ENCODE results near the gene COX19. TPM values are rescaled to one million over a fixed set of nuclear protein-coding genes. Genes with fewer than 3 reads are reported as not detected.

COX19 gene
- total and polyA plus RNA-seq, 12 donors, result 3.7 to 9.1 (median 6.1) TPM

DNA sequence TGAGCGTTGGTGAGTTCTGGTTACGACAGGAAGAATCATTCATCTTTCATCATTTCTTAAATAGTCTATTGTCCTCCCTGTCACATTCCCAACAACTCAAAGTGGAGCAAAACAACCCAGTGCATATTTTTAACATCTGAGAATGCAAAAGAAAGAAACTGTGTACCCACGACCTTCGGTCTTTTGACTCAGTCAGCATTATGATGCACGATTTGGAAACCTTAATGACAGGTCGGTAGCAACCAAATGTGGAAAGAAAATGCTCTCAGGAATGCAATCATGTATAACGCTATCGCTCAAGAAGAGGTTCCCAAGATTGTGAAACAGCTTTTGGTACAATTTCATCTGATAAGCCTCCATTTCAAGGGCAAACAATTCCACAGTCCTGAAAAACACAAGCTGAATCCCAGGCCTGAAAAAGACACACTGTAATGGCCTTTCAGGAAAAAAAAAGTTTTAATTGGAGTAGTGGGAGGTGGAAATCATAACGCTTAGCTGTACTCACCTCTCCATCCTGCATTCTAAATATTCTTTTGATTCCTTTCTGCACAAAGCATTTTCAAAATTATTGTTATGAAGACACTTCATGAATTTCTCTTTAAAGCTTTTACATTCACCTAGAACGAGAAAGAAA lies 2.6 kb downstream of the COX19 start:
- Histone ChIP-seq H3K27ac (no peak overlapping the region), H3K4me3 (no peak overlapping the region), H3K36me3 (peaks cover 0 to 60% (median 34%) of the 10 kb centered on the region in 9 donors), H3K9me3 (no peaks in the 10 kb centered on the region), H3K27me3 (no peaks in the 10 kb centered on the region), H3K4me1 (peaks cover 7 to 56% (median 47%) of the 10 kb centered on the region in 9 donors)
- ATAC-seq, result no peak
- TF ChIP-seq, protein P1, sequence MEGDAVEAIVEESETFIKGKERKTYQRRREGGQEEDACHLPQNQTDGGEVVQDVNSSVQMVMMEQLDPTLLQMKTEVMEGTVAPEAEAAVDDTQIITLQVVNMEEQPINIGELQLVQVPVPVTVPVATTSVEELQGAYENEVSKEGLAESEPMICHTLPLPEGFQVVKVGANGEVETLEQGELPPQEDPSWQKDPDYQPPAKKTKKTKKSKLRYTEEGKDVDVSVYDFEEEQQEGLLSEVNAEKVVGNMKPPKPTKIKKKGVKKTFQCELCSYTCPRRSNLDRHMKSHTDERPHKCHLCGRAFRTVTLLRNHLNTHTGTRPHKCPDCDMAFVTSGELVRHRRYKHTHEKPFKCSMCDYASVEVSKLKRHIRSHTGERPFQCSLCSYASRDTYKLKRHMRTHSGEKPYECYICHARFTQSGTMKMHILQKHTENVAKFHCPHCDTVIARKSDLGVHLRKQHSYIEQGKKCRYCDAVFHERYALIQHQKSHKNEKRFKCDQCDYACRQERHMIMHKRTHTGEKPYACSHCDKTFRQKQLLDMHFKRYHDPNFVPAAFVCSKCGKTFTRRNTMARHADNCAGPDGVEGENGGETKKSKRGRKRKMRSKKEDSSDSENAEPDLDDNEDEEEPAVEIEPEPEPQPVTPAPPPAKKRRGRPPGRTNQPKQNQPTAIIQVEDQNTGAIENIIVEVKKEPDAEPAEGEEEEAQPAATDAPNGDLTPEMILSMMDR (IDR thresholded peaks at IDR 0.05), result no peak
- intact Hi-C loops (cut with DNase I), result no loop called here
- no peak for DNase-seq
- whole genome bisulfite sequencing, 2 donors, result 74 to 78% methylated on average over 10 of the region's 10 CpGs

DNA sequence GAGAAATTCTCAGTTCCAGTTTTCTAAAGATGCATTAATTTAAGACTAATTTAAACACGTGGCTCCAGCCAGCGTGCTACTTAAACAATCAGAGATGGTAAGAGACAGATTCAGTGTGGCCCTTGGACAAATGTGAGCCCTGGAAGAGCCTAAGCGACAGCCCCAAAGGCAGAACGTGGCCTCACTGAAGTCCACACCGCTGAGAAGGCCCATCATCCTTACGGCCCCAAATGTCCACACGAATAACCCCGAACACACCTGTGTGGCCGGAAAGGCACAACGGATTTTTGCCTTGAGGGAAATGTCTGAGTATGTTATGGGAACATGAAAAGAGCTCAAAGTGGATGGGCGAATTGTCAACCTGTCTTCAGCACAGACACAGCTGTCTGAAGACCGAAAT lies 3.2 kb downstream of the COX19 start:
- Histone ChIP-seq H3K27me3 (no peaks in the 10 kb centered on the region), H3K27ac (no peak overlapping the region), H3K36me3 (peaks cover 0 to 66% (median 38%) of the 10 kb centered on the region in 9 donors), H3K4me1 (peaks cover 7 to 61% (median 47%) of the 10 kb centered on the region in 9 donors), H3K4me3 (no peak overlapping the region), H3K9me3 (no peaks in the 10 kb centered on the region)
- intact Hi-C loops (cut with DNase I), result no loop called here
- WGBS, 2 donors, result 90 to 93% methylated on average over 12 of the region's 12 CpGs
- DNase-seq (no peak), ATAC-seq (no peak)
- TF ChIP-seq, protein P1 (IDR thresholded peaks at IDR 0.05), result no peak

DNA sequence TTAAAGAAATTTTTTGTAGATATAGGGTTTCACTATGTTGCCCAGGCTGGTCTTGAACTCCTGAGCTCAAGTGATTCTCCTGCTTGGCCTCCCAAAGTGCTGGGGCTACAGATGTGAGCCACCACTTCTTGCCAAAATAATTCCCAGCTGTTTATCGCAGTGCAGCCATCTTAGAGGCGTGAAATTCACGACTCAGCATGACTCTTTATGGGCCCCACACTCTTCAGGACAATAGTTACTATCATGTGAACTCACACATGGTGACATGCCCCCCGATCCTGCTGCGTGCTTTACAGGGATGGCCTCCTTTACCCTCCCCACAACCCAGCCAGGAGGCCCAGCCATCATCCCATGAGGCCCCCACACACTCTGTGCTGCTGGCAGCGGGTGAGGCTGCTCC lies 4.6 kb downstream of the COX19 start:
- Histone ChIP-seq H3K4me3 (no peak overlapping the region), H3K4me1 (peaks cover 7 to 67% (median 52%) of the 10 kb centered on the region in 9 donors), H3K27me3 (no peaks in the 10 kb centered on the region), H3K27ac (no peak overlapping the region), H3K9me3 (no peaks in the 10 kb centered on the region), H3K36me3 (peaks cover 0 to 74% (median 42%) of the 10 kb centered on the region in 9 donors)
- TF ChIP-seq, protein P1 (IDR thresholded peaks at IDR 0.05), result no peak
- DNase-seq, result no peak
- WGBS, 2 donors, result 83 to 91% methylated on average over 6 of the region's 6 CpGs
- intact Hi-C loops (cut with DNase I), result no loop called here
- ATAC-seq, result no peak

DNA sequence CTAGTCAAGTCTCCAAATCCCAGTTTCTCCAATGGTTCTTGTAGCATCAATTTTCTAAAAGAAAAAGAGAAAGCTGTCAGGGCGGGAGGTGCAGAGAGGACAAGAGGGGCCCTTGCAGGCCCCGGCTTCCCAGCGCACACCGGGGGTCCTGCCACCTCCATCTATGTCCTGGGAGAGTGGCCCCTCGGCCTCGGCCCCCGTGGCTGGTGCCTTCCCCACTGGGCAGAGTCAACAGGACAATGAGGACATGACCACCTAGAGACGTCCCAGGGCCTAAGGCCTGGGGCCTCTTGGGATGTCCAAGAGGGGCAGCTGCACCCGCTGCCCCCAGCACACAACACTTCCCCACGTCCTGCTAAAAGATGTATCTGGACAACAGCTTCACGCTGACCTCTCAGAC lies 5.9 kb downstream of the COX19 start:
- Histone ChIP-seq H3K27me3 (no peaks in the 10 kb centered on the region), H3K27ac (peak overlapping the region in 2 of 10 donors; percentile 31 to 56), H3K9me3 (no peaks in the 10 kb centered on the region), H3K4me3 (no peak overlapping the region), H3K4me1 (peaks cover 19 to 76% (median 58%) of the 10 kb centered on the region in 9 donors), H3K36me3 (peaks cover 0 to 74% (median 42%) of the 10 kb centered on the region in 9 donors)
- no peak for DNase-seq
- ATAC-seq, result no peak
- intact Hi-C loops (cut with DNase I), result loop anchor here in 1 of 10 donors (10.0 kb wide), 2 partner anchors 85 to 185 kb away; no protein-coding TSS in a partner anchor
- WGBS, 2 donors, result 93% methylated on average over 11 of the region's 11 CpGs
- TF ChIP-seq, protein P1 (IDR thresholded peaks at IDR 0.05), result no peak
